Measurements from ENCODE around the gene PHEX.

DNA sequence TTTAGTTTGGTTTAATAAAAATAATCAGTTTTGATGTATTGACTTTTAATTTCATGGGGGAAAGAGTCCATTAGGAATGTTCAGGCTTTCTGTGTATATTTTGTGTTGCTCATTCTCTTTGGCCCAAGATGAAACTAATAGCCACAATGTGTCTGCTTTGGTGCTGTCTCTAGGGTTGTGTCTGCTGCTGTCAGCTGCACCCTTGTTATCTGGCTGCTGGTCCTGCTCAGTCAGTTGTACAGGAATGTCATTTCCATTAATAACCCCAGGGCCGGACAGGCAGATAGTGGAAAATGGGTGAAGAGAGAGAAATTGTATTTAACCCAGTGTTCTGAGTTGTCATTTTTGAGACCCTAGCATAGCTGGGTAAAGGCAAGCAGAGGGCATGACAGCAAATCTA lies 115.1 kb downstream of the PHEX start:
- TF ChIP-seq, protein P1, sequence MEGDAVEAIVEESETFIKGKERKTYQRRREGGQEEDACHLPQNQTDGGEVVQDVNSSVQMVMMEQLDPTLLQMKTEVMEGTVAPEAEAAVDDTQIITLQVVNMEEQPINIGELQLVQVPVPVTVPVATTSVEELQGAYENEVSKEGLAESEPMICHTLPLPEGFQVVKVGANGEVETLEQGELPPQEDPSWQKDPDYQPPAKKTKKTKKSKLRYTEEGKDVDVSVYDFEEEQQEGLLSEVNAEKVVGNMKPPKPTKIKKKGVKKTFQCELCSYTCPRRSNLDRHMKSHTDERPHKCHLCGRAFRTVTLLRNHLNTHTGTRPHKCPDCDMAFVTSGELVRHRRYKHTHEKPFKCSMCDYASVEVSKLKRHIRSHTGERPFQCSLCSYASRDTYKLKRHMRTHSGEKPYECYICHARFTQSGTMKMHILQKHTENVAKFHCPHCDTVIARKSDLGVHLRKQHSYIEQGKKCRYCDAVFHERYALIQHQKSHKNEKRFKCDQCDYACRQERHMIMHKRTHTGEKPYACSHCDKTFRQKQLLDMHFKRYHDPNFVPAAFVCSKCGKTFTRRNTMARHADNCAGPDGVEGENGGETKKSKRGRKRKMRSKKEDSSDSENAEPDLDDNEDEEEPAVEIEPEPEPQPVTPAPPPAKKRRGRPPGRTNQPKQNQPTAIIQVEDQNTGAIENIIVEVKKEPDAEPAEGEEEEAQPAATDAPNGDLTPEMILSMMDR (IDR thresholded peaks at IDR 0.05), result no peak
- no peak for TF ChIP-seq POLR2A (IDR thresholded peaks at IDR 0.05)

All from adrenal gland (tissue), 5 donors.